Liver (tissue), 9 donors: Measurements from ENCODE around the gene KRTAP5-4. TPM values are rescaled to one million over a fixed set of nuclear protein-coding genes. Genes with fewer than 3 reads are reported as not detected.

Source experiments
- DNase-seq: peaks from one replicate; pipeline ENCODE4 v3.0.0-alpha.2; 2017; ENCODE audit warnings: low spot score
- H3K27ac ChIP-seq, 2 donors: one replicate each; pipeline ENCODE4 v1.7.0; 2013; ENCODE audit warnings: inconsistent platforms in 2 of 2, low read length in 2 of 2, control low read depth in 1 of 2, low read depth in 1 of 2, mild to moderate bottlenecking in 1 of 2
- H3K27me3 ChIP-seq, 4 donors: one replicate each; pipeline versions ENCODE4 v1.6.1 to v1.7.0; 2013; ENCODE audit warnings: low read length in 3 of 4, inconsistent platforms in 1 of 4, mild to moderate bottlenecking in 1 of 4, moderate library complexity in 1 of 4; ENCODE audit not compliant: control insufficient read depth in 4 of 4, insufficient read depth in 4 of 4
- H3K36me3 ChIP-seq, 4 donors: one replicate each; pipeline versions ENCODE4 v1.6.1 to v1.7.0; 2013; ENCODE audit warnings: low read length in 3 of 4, mild to moderate bottlenecking in 3 of 4, low read depth in 1 of 4, moderate library complexity in 1 of 4; ENCODE audit not compliant: control insufficient read depth in 4 of 4, insufficient read depth in 3 of 4
- H3K4me1 ChIP-seq, 4 donors: one replicate each; pipeline versions ENCODE4 v1.6.1 to v1.7.0; 2013; ENCODE audit warnings: low read length in 3 of 4, mild to moderate bottlenecking in 3 of 4, moderate library complexity in 1 of 4; ENCODE audit not compliant: control insufficient read depth in 4 of 4, insufficient read depth in 4 of 4
- H3K4me3 ChIP-seq, 3 donors: one replicate each; pipeline versions ENCODE4 v1.6.1 to v1.7.0; 2013; ENCODE audit warnings: low read length in 3 of 3, control low read depth in 1 of 3, low read depth in 1 of 3, mild to moderate bottlenecking in 1 of 3
- H3K9ac ChIP-seq, 2 donors: one replicate each; pipeline ENCODE4 v1.7.0; 2013; ENCODE audit warnings: low read length in 2 of 2, mild to moderate bottlenecking in 2 of 2, moderate library complexity in 2 of 2, control low read depth in 1 of 2, low read depth in 1 of 2
- H3K9me3 ChIP-seq, 4 donors: one replicate each; pipeline versions ENCODE4 v1.6.1 to v1.7.0; 2013; ENCODE audit warnings: low read length in 3 of 4; ENCODE audit not compliant: control insufficient read depth in 4 of 4
- ATF3 ChIP-seq: IDR thresholded peaks from 2 replicates; pipeline ENCODE4 v1.6.1; 2016; ENCODE audit warnings: antibody characterized with exemption
- EGR1 ChIP-seq, 2 donors: IDR thresholded peaks; 2 replicates each; pipeline ENCODE4 v1.6.1; 2016 to 2018; ENCODE audit warnings: antibody characterized with exemption in 2 of 2, low read depth in 2 of 2
- FOXA2 ChIP-seq: IDR thresholded peaks from 2 replicates; pipeline ENCODE4 v1.6.1; 2016; ENCODE audit warnings: antibody characterized with exemption
- GABPA ChIP-seq, 2 donors: IDR thresholded peaks in 1 of 2; conservative IDR thresholded peaks in 1 of 2; 2 replicates each; pipeline ENCODE4 v1.6.1; 2016; ENCODE audit warnings: antibody characterized with exemption in 2 of 2, mild to moderate bottlenecking in 1 of 2, moderate library complexity in 1 of 2
- HNF4A ChIP-seq, 2 donors: conservative IDR thresholded peaks; 2 replicates each; pipeline ENCODE4 v1.6.1; 2016; ENCODE audit warnings: antibody characterized with exemption in 2 of 2, mild to moderate bottlenecking in 2 of 2
- HNF4G ChIP-seq: IDR thresholded peaks from 2 replicates; pipeline ENCODE4 v1.6.1; 2016; ENCODE audit warnings: antibody characterized with exemption
- JUND ChIP-seq, 2 donors: IDR thresholded peaks; 2 replicates each; pipeline ENCODE4 v1.6.1; 2016; ENCODE audit warnings: antibody characterized with exemption in 2 of 2
- NR2F2 ChIP-seq: IDR thresholded peaks from 2 replicates; pipeline ENCODE4 v1.6.1; 2016; ENCODE audit warnings: antibody characterized with exemption
- RAD21 ChIP-seq, 2 donors: IDR thresholded peaks; 2 replicates each; pipeline ENCODE4 v1.6.1; 2016; ENCODE audit warnings: antibody characterized with exemption in 2 of 2, mild to moderate bottlenecking in 2 of 2
- SP1 ChIP-seq: IDR thresholded peaks from 2 replicates; pipeline ENCODE4 v1.6.1; 2018; ENCODE audit warnings: antibody characterized with exemption, mild to moderate bottlenecking
- YY1 ChIP-seq: IDR thresholded peaks from 2 replicates; pipeline ENCODE4 v1.6.1; 2016; ENCODE audit warnings: antibody characterized with exemption, mild to moderate bottlenecking
- WGBS: extraction: QIAGEN DNeasy Blood & Tissue Kit; methylation state at CpG from one replicate; pipeline ENCODE4 v1.1.7; 2013; 5-methylcytosine and 5-hydroxymethylcytosine counted together
- polyA plus RNA-seq, 2 donors: library from polyadenylated mRNA; stranded (reverse) in 1 of 2; unstranded in 1 of 2; fragments of 200-250 nt in 1 of 2; fragments of >200 nt in 1 of 2; fragmentation: Nextera tagmentation in 1 of 2; extraction: Ambion mirVana in 1 of 2; gene quantifications; one replicate each; pipeline versions ENCODE4 v1.2.1 to v1.2.3, GENCODE V29; 2013 to 2015
- total RNA-seq, 2 donors: library from RNA; depleted of rRNA; stranded (reverse); fragments of >200 nt; gene quantifications; one replicate each; pipeline ENCODE4 v1.2.3, GENCODE V29; 2014
- TF ChIP-seq, protein P1 (sequence below): IDR thresholded peaks from 2 replicates; pipeline ENCODE4 v1.6.1; 2016; ENCODE audit warnings: antibody characterized with exemption
- TF ChIP-seq, protein P2 (sequence below): fragments of 150-350 bp; IDR thresholded peaks from 2 replicates; pipeline ENCODE4 v1.5.1; 2017; ENCODE audit warnings: improper control_type of control experiment, low read depth, low read length; ENCODE audit not compliant: missing input control
- donor health status: healthy.
- donor health status: healthy.
- donor health status: healthy.
- donor health status: healthy.
- donor health status: healthy.

KRTAP5-4 gene
- total and polyA plus RNA-seq, 4 donors, result not detected

DNA sequence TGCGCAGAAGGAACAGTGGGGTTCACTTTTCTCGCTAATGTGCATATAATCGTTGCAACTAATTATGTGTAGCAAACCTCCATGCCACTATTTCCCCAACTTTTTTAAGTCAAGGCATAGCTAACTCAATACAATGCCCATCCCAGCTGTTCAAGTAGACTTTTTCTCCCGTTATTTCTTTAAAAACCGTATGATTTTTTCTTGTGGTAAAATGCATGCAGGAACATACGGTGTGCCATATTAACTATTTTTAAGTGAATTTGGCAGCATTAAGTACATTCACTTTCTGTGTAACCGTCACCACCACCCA, 47.0 kb downstream of the KRTAP5-4 start:
- peaks cover 6 to 16% (median 12%) of the 10 kb centered on the region in 4 donors for H3K4me1 ChIP-seq
- TF ChIP-seq NR2F2, result no peak
- no peak for TF ChIP-seq YY1
- no peak for TF ChIP-seq JUND (IDR thresholded peaks at IDR 0.05)
- TF ChIP-seq, protein P1, sequence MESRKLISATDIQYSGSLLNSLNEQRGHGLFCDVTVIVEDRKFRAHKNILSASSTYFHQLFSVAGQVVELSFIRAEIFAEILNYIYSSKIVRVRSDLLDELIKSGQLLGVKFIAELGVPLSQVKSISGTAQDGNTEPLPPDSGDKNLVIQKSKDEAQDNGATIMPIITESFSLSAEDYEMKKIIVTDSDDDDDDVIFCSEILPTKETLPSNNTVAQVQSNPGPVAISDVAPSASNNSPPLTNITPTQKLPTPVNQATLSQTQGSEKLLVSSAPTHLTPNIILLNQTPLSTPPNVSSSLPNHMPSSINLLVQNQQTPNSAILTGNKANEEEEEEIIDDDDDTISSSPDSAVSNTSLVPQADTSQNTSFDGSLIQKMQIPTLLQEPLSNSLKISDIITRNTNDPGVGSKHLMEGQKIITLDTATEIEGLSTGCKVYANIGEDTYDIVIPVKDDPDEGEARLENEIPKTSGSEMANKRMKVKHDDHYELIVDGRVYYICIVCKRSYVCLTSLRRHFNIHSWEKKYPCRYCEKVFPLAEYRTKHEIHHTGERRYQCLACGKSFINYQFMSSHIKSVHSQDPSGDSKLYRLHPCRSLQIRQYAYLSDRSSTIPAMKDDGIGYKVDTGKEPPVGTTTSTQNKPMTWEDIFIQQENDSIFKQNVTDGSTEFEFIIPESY, result no peak
- TF ChIP-seq FOXA2, result no peak
- no peak for TF ChIP-seq EGR1 (IDR thresholded peaks at IDR 0.05; ENCODE audit: low read depth in 2 of 2)
- no peak for TF ChIP-seq HNF4G
- no peak for TF ChIP-seq HNF4A (conservative IDR thresholded peaks at IDR 0.05)
- TF ChIP-seq GABPA (IDR thresholded peaks at IDR 0.05 in 1 of 2, conservative IDR thresholded peaks at IDR 0.05 in 1 of 2), result no peak
- no peak for TF ChIP-seq RAD21 (IDR thresholded peaks at IDR 0.05)
- TF ChIP-seq SP1, result no peak
- TF ChIP-seq, protein P2, sequence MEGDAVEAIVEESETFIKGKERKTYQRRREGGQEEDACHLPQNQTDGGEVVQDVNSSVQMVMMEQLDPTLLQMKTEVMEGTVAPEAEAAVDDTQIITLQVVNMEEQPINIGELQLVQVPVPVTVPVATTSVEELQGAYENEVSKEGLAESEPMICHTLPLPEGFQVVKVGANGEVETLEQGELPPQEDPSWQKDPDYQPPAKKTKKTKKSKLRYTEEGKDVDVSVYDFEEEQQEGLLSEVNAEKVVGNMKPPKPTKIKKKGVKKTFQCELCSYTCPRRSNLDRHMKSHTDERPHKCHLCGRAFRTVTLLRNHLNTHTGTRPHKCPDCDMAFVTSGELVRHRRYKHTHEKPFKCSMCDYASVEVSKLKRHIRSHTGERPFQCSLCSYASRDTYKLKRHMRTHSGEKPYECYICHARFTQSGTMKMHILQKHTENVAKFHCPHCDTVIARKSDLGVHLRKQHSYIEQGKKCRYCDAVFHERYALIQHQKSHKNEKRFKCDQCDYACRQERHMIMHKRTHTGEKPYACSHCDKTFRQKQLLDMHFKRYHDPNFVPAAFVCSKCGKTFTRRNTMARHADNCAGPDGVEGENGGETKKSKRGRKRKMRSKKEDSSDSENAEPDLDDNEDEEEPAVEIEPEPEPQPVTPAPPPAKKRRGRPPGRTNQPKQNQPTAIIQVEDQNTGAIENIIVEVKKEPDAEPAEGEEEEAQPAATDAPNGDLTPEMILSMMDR, result no peak
- no peak for DNase-seq
- H3K27ac ChIP-seq, result no peak overlapping the region
- peaks cover 0 to 7% (median 3%) of the 10 kb centered on the region in 4 donors for H3K9me3 ChIP-seq
- peaks cover 0 to 5% (median 0%) of the 10 kb centered on the region in 4 donors for H3K27me3 ChIP-seq
- no peaks in the 10 kb centered on the region for H3K36me3 ChIP-seq
- no peak overlapping the region for H3K4me3 ChIP-seq
- WGBS, result 19% methylated on average over 7 of the region's 7 CpGs
- H3K9ac ChIP-seq, result no peak overlapping the region

- Histone ChIP-seq H3K36me3 (no peaks in the 10 kb centered on the region), H3K9ac (no peak overlapping the region), H3K9me3 (peaks cover 0 to 7% (median 3%) of the 10 kb centered on the region in 4 donors), H3K27ac (peak overlapping the region in 1 of 2 donors; percentile 46), H3K4me1 (peaks cover 6 to 16% (median 12%) of the 10 kb centered on the region in 4 donors), H3K4me3 (peak overlapping the region in 1 of 3 donors; percentile 47), H3K27me3 (peaks cover 0 to 5% (median 0%) of the 10 kb centered on the region in 4 donors)
- peak; percentile 68 for DNase-seq
- TF ChIP-seq HNF4A (conservative IDR thresholded peaks at IDR 0.05) (peak in 1 of 2 donors; percentile 9), ATF3 (no peak), RAD21 (IDR thresholded peaks at IDR 0.05) (peak; percentile 52 to 60)
- TF ChIP-seq, protein P2, result peak; percentile 86
- 1% methylated on average over 64 of the region's 64 CpGs for WGBS
Observed at GRCh38 chr11:1574238-1574932, 47.6 kb downstream of the KRTAP5-4 start.
